GM12878 (cell line): ENCODE measurements around the gene ACSL3. TPM values are rescaled to one million over a fixed set of nuclear protein-coding genes. Genes with fewer than 3 reads are reported as not detected.

Experiments
- ATAC-seq: fragments of 200-7000 bp; cut with Tn5 transposase; 3 replicates; pipeline ENCODE4 v1.9.1; 2020; ENCODE audit warnings: mild to moderate bottlenecking, moderate library complexity
- BruUV-seq: library from RNA; stranded (reverse); fragments of 400-500 nt; replicated peaks from 2 replicates; lab custom pipeline; 2021; lab: Mats Ljungman, UMichigan
- CTCF ChIA-PET: fragments of 300-600 bp; sonication (Branson Sonifier 250); formaldehyde crosslinking; extraction: SDS; loops from one replicate; lab custom pipeline; 2021; ENCODE audit warnings: inconsistent platforms; lab: Yijun Ruan, JAX
- POLR2A ChIA-PET: fragments of 350-600 bp; formaldehyde crosslinking; extraction: SDS; loops from one replicate; lab custom pipeline; 2021; ENCODE audit warnings: inconsistent platforms; lab: Charles Lee
- RAD21 ChIA-PET: fragments of 300-600 bp; sonication (Branson Sonifier 250); formaldehyde crosslinking; loops from one replicate; lab custom pipeline; 2023; ENCODE audit warnings: antibody characterized with exemption; ENCODE audit not compliant: unreplicated experiment; lab: Charles Lee
- SMC1A ChIA-PET: fragments of 300-600 bp; sonication (Branson Sonifier 250); formaldehyde crosslinking; loops from one replicate; lab custom pipeline; 2023; ENCODE audit not compliant: unreplicated experiment, uncharacterized antibody; lab: Charles Lee
- DNase-seq: peaks from one replicate; pipeline ENCODE4 v3.0.0-alpha.2; 2011; ENCODE audit warnings: low read depth, low spot score
- FAIRE-seq: peaks from 3 replicates; lab custom pipeline; 2011; peaks lifted over from hg19 to GRCh38; lab: Jason Lieb, UNC
- H2AFZ ChIP-seq: 2 replicates; pipeline ENCODE4 v1.6.0; 2011; ENCODE audit warnings: low read depth, low read length, control low read depth; ENCODE audit not compliant: control insufficient read depth
- H3K27ac ChIP-seq: 2 replicates; pipeline ENCODE4 v1.5.1; 2011; ENCODE audit warnings: control low read depth; ENCODE audit not compliant: control insufficient read depth, insufficient read depth
- H3K27me3 ChIP-seq, 2 experiments: replicated peaks in 1 of 2; 2 replicates each; pipeline versions ENCODE4 v1.6.0 to v1.6.1; 2011; ENCODE audit warnings: low read length in 1 of 2; ENCODE audit not compliant: control insufficient read depth in 2 of 2, insufficient read depth in 2 of 2
- H3K36me3 ChIP-seq, 2 experiments: 2 replicates each; pipeline ENCODE4 v1.5.1; 2011; ENCODE audit warnings: low read length in 1 of 2; ENCODE audit not compliant: control insufficient read depth in 2 of 2, insufficient read depth in 2 of 2
- H3K4me1 ChIP-seq: 2 replicates; pipeline ENCODE4 v1.6.1; 2011; ENCODE audit warnings: mild to moderate bottlenecking, low read length, moderate library complexity, mixed read lengths; ENCODE audit not compliant: control insufficient read depth, insufficient read depth
- H3K4me2 ChIP-seq: 2 replicates; pipeline ENCODE4 v1.6.0; 2011; ENCODE audit warnings: control low read depth; ENCODE audit not compliant: control insufficient read depth, insufficient read depth
- H3K4me3 ChIP-seq: fragments of 200-600 bp; sonication (generic); 2 replicates; pipeline ENCODE4 v1.5.1; 2016
- H3K79me2 ChIP-seq: 2 replicates; pipeline ENCODE4 v1.6.0; 2011; ENCODE audit warnings: low read length; ENCODE audit not compliant: control insufficient read depth, insufficient read depth
- H3K9ac ChIP-seq: 2 replicates; pipeline ENCODE4 v1.8.0; 2011; ENCODE audit warnings: low read length, control low read depth, mixed read lengths; ENCODE audit not compliant: control insufficient read depth, insufficient read depth
- H3K9me3 ChIP-seq: replicated peaks from 3 replicates; pipeline ENCODE4 v1.5.1; 2011; ENCODE audit warnings: mild to moderate bottlenecking, low read length; ENCODE audit not compliant: control insufficient read depth, insufficient read depth
- H4K20me1 ChIP-seq: 2 replicates; pipeline ENCODE4 v1.6.0; 2011; ENCODE audit not compliant: control insufficient read depth, insufficient read depth
- HDAC6 ChIP-seq: fragments of 200-600 bp; sonication (generic); IDR thresholded peaks from one replicate; pipeline ENCODE4 v1.8.0; 2017; ENCODE audit warnings: antibody characterized with exemption; ENCODE audit not compliant: unreplicated experiment
- IKZF1 ChIP-seq: fragments of 450-650 bp; conservative IDR thresholded peaks from 2 replicates; pipeline ENCODE4 v1.6.1; 2017; ENCODE audit warnings: antibody characterized with exemption, mild to moderate bottlenecking
- NR2F1 ChIP-seq: fragments of 450-650 bp; conservative IDR thresholded peaks from 2 replicates; pipeline ENCODE4 v1.6.1; 2017; ENCODE audit warnings: mild to moderate bottlenecking
- RAD51 ChIP-seq: fragments of 450-650 bp; IDR thresholded peaks from 2 replicates; pipeline ENCODE4 v1.6.1; 2016; ENCODE audit warnings: moderate library complexity, mild to moderate bottlenecking, inconsistent platforms
- WRNIP1 ChIP-seq: IDR thresholded peaks from 2 replicates; pipeline ENCODE4 v1.6.1; 2011; ENCODE audit warnings: low read depth, low read length, improper control_type of control experiment, borderline replicate concordance
- WGBS: methylation state at CpG from one replicate; pipeline ENCODE4 v1.1.6; 2016; ENCODE audit warnings: low lambda C conversion rate; ENCODE audit not compliant: insufficient replicate concordance, insufficient coverage; ENCODE audit errors: missing lambda C conversion rate; 5-methylcytosine and 5-hydroxymethylcytosine counted together
- in situ Hi-C: fragments of 300-500 bp; cut with MboI; formaldehyde crosslinking; loops from 9 replicates; pipeline ENCODE4 v1.14.3; 2018; ENCODE audit warnings: mixed read lengths
- intact Hi-C: fragments of 100-400 bp; cut with micrococcal nuclease; formaldehyde crosslinking; loops from one replicate; pipeline ENCODE4 v1.14.2; 2022; ENCODE audit not compliant: unreplicated experiment
- polyA plus RNA-seq, 11 experiments: library from polyadenylated mRNA; depleted of rRNA in 4 of 11; unstranded in 6 of 11; stranded (reverse) in 5 of 11; fragments of >200 nt; fragmentation: Nextera tagmentation in 4 of 11; fragmentation: Illumina TruSeq in 1 of 11; extraction: Ambion mirVana in 4 of 11; extraction: Trizol in 1 of 11; gene quantifications; 1 replicate in 1 of 11; 2 replicates in 10 of 11; pipeline versions ENCODE4 v1.2.1 to v1.2.3, GENCODE V29; 2011 to 2016; ENCODE audit warnings: inconsistent platforms in 2 of 11, missing spikeins in 2 of 11, low read depth in 1 of 11
- total RNA-seq, 4 experiments: library from RNA; depleted of rRNA in 3 of 4; stranded (reverse); fragments of >200 nt in 3 of 4; fragmentation: Illumina TruSeq in 1 of 4; extraction: Trizol in 1 of 4; gene quantifications; 2 replicates each; pipeline versions ENCODE4 v1.2.1 to v1.2.3, GENCODE V29; 2013 to 2021
- TF ChIP-seq, protein P1 (sequence below): fragments of 450-650 bp; IDR thresholded peaks from 2 replicates; pipeline ENCODE4 v1.6.1; 2016; ENCODE audit warnings: mild to moderate bottlenecking
- TF ChIP-seq, protein P2 (sequence below): fragments of 450-650 bp; IDR thresholded peaks from 2 replicates; pipeline ENCODE4 v1.6.1; 2018; ENCODE audit warnings: borderline replicate concordance, mild to moderate bottlenecking; ENCODE audit not compliant: partially characterized antibody

The ACSL3 gene
- total and polyA plus RNA-seq, 10 of the 15 experiments (the other 5 are each of a cell fraction or from before 2014, with no cell fraction given): 15.6 to 83.9 (median 56.7) TPM

DNA sequence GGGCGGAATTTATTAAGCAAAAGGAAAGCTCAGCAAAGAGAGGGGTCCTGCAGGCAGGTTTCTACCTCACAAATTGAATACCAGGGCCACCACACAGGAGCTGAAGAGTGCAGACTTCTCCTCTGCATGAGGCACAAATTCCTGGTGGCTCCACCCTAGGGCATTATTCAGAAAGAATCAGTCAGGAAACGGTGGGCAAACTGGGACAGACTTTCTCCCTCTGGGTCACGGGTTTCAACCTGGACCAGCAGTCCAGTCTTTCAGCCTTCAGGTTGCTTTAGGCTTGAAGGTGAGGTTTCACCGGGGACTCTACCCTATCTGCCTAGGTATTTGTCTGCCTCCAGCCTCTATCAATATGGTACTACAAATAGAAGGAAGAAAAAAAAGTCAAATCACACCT lies 41.8 kb downstream of the ACSL3 start:
- RAD21 ChIA-PET: interaction anchor here (1.0 to 3.8 kb wide), 11 partner anchors 10 to 212 kb away, joined by 3 to 66 read pairs (median 6); no protein-coding TSS in a partner anchor
- intact Hi-C loops: loop anchor here (1.0 to 2.0 kb wide), 3 partner anchors 106 to 212 kb away; no protein-coding TSS in a partner anchor
- no TSS peak for BruUV-seq

More for the DNA sequence above, 41.8 kb downstream of the ACSL3 start:
- ChIA-PET CTCF (interaction anchor here (0.6 to 5.5 kb wide), 21 partner anchors 8 to 1761 kb away, joined by 3 to 141 read pairs (median 6); no protein-coding TSS in a partner anchor), POLR2A (interaction anchor here (0.8 kb wide), 1 partner anchor 203 kb away, joined by 3 read pairs; no protein-coding TSS in a partner anchor), SMC1A (interaction anchor here (0.8 to 5.5 kb wide), 15 partner anchors 8 to 215 kb away, joined by 3 to 100 read pairs (median 3); no protein-coding TSS in a partner anchor)
- TF ChIP-seq HDAC6 (no peak), NR2F1 (no peak), WRNIP1 (no peak), IKZF1 (no peak), RAD51 (no peak)
- TF ChIP-seq, protein P1, sequence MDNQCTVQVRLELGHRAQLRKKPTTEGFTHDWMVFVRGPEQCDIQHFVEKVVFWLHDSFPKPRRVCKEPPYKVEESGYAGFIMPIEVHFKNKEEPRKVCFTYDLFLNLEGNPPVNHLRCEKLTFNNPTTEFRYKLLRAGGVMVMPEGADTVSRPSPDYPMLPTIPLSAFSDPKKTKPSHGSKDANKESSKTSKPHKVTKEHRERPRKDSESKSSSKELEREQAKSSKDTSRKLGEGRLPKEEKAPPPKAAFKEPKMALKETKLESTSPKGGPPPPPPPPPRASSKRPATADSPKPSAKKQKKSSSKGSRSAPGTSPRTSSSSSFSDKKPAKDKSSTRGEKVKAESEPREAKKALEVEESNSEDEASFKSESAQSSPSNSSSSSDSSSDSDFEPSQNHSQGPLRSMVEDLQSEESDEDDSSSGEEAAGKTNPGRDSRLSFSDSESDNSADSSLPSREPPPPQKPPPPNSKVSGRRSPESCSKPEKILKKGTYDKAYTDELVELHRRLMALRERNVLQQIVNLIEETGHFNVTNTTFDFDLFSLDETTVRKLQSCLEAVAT: no peak
- TF ChIP-seq, protein P2, sequence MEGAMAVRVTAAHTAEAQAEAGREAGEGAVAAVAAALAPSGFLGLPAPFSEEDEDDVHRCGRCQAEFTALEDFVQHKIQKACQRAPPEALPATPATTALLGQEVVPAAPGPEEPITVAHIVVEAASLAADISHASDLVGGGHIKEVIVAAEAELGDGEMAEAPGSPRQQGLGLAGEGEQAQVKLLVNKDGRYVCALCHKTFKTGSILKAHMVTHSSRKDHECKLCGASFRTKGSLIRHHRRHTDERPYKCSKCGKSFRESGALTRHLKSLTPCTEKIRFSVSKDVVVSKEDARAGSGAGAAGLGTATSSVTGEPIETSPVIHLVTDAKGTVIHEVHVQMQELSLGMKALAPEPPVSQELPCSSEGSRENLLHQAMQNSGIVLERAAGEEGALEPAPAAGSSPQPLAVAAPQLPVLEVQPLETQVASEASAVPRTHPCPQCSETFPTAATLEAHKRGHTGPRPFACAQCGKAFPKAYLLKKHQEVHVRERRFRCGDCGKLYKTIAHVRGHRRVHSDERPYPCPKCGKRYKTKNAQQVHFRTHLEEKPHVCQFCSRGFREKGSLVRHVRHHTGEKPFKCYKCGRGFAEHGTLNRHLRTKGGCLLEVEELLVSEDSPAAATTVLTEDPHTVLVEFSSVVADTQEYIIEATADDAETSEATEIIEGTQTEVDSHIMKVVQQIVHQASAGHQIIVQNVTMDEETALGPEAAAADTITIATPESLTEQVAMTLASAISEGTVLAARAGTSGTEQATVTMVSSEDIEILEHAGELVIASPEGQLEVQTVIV: no peak
- H3K27ac ChIP-seq: no peak overlapping the region
- H3K27me3 ChIP-seq: no peaks in the 10 kb centered on the region
- FAIRE-seq (no peak), ATAC-seq (peak; percentile 36), DNase-seq (no peak)
- 99% methylated on average over 4 of the region's 4 CpGs for WGBS
- H3K9ac ChIP-seq: no peak overlapping the region
- H2AFZ ChIP-seq: no peak overlapping the region
- H3K4me1 ChIP-seq: no peaks in the 10 kb centered on the region
- in situ Hi-C loops: loop anchor here (5.0 to 25.0 kb wide), 2 partner anchors 210 to 590 kb away; a partner anchor contains a TSS
- peaks cover 2% of the 10 kb centered on the region; the same call in 1 of the 2 replicates for H3K79me2 ChIP-seq
- no peaks in the 10 kb centered on the region for H4K20me1 ChIP-seq
- no peaks in the 10 kb centered on the region for H3K9me3 ChIP-seq
- no peaks in the 10 kb centered on the region; a peak in 1 of 4 replicates for H3K36me3 ChIP-seq
- no peak overlapping the region for H3K4me2 ChIP-seq
- no peak overlapping the region for H3K4me3 ChIP-seq
